HL-60 (cell line): ENCODE results near the gene PDE8A.

Experiments
- DNase-seq, 2 experiments: peaks; one replicate each; pipeline ENCODE4 v3.0.0-alpha.2; 2010 to 2020; ENCODE audit warnings: low read depth in 1 of 2, low spot score in 1 of 2
- H3K27ac ChIP-seq: fragments of 250-450 bp; sonication (Bioruptor Pico); replicated peaks from 2 replicates; pipeline ENCODE4 v1.5.1; 2020; ENCODE audit warnings: mild to moderate bottlenecking, moderate library complexity
- H3K27me3 ChIP-seq: fragments of 250-450 bp; sonication (Bioruptor Pico); 2 replicates; pipeline ENCODE4 v1.5.1; 2021; ENCODE audit warnings: mild to moderate bottlenecking, moderate library complexity; ENCODE audit not compliant: insufficient read depth, poor library complexity, severe bottlenecking
- H3K4me3 ChIP-seq: replicated peaks from 2 replicates; pipeline ENCODE4 v1.5.1; 2011; ENCODE audit warnings: mild to moderate bottlenecking, control low read depth, low read length; ENCODE audit not compliant: insufficient read depth
- CTCF ChIP-seq: IDR thresholded peaks from one replicate; pipeline ENCODE4 v1.5.1; 2011; ENCODE audit warnings: low read length, control low read depth, inconsistent platforms; ENCODE audit not compliant: insufficient read depth
- GABPA ChIP-seq: IDR thresholded peaks from 2 replicates; pipeline ENCODE4 v1.6.1; 2012; ENCODE audit warnings: low read depth
- POLR2AphosphoS5 ChIP-seq: IDR thresholded peaks from 2 replicates; pipeline ENCODE4 v1.6.1; 2012; ENCODE audit warnings: low read depth
- REST ChIP-seq: IDR thresholded peaks from 2 replicates; pipeline ENCODE4 v1.6.1; 2012; ENCODE audit warnings: low read depth; ENCODE audit not compliant: insufficient replicate concordance
- SPI1 ChIP-seq: IDR thresholded peaks from 2 replicates; pipeline ENCODE4 v1.6.1; 2012; ENCODE audit warnings: low read depth, mild to moderate bottlenecking, borderline replicate concordance

Gene PDE8A

GRCh38 chr15:84967380-84967779, 14.3 kb upstream of the PDE8A start:
- TF ChIP-seq POLR2AphosphoS5 (no peak), GABPA (no peak), REST (no peak), CTCF (no peak), SPI1 (no peak)
- Histone ChIP-seq H3K27me3 (no peaks in the 10 kb centered on the region), H3K27ac (no peak overlapping the region; the same call in 1 of the 2 replicates), H3K4me3 (no peak overlapping the region)
- no peak for DNase-seq

GRCh38 chr15:84968301-84968700, 13.4 kb upstream of the PDE8A start:
- Histone ChIP-seq H3K4me3 (no peak overlapping the region), H3K27me3 (no peaks in the 10 kb centered on the region), H3K27ac (no peak overlapping the region)
- TF ChIP-seq POLR2AphosphoS5 (no peak), CTCF (no peak), GABPA (no peak), SPI1 (no peak), REST (no peak)
- DNase-seq, result no peak

DNA sequence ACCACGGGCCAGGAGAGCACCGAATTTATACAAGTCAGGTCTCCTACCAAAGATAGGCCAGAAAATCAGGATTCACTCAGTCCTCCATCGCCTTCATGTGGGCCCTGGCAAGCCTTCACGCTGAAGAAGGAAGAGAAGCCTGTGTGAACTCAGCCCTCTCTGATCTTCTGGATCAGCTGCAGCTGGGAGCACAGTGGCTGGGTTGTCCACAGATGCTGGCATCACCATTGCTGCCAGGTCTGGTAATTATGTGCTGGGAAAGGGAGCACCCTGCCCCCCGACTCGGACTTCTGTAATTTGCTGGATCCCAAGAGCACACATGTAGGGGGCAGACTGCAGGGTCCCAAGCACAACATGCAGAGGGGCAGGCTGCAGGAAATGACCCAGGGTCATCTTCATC, 12.4 kb upstream of the PDE8A start:
- no peak for TF ChIP-seq REST
- no peak for TF ChIP-seq POLR2AphosphoS5
- no peak for TF ChIP-seq CTCF
- no peak for TF ChIP-seq SPI1
- no peak for TF ChIP-seq GABPA
- no peak for DNase-seq
- Histone ChIP-seq H3K4me3 (no peak overlapping the region), H3K27ac (no peak overlapping the region), H3K27me3 (no peaks in the 10 kb centered on the region)
